ENCODE results near the gene CD209. TPM values are rescaled to one million over a fixed set of nuclear protein-coding genes. Genes with fewer than 3 reads are reported as not detected.

CD209 gene
- total and polyA plus RNA-seq, 2 experiments from 2014 or later: 0.35 TPM; not detected in 1

DNA sequence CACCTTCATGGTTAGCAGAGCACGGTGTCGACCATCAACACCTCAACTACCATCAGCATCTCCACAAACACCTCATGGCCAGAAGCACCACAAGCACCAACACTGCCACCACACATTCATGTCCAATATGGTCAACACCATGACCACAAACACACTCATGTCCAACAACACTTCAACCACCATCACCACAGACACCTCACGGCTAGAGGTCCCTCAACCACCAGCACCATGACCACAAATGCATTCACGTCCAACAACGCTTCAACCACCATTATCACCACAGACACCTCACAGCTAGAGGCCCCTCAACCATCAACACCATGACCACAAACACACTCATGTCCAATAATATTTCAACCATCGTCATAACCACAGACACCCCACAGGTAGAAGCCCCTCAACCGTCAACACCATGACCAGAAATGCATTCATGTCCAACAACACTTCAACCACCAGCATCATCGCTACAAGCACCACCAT, 56.5 kb downstream of the CD209 start:
- Histone ChIP-seq H3K4me2 (no peak overlapping the region), H2AFZ (no peak overlapping the region), H3K9me2 (ENCODE audit: insufficient read depth) (peaks cover 4% of the 10 kb centered on the region; the same call in 1 of the 2 replicates), H3K36me3 (ENCODE audit: insufficient read depth) (no peaks in the 10 kb centered on the region), H3K4me1 (ENCODE audit: insufficient read depth) (no peaks in the 10 kb centered on the region; the same call in 1 of the 2 replicates), H3K27me3 (ENCODE audit: insufficient read depth) (0 out of 2 replicates have a peak, but pooled peaks cover 2% of the 10 kb centered on the region), H3K79me2 (replicated peaks; ENCODE audit: insufficient read depth) (no peaks in the 10 kb centered on the region), H3F3A (replicated peaks; ENCODE audit: low read depth) (no peaks in the 10 kb centered on the region), H4K20me1 (replicated peaks; ENCODE audit: insufficient read depth) (no peaks in the 10 kb centered on the region), H3K27ac (ENCODE audit: low read depth) (no peak overlapping the region), H3K4me3 (no peak overlapping the region)
- Mint-ChIP-seq H3K27ac (no peak overlapping the region), H3K4me1 (no peaks in the 10 kb centered on the region; the same call in 2 of the 3 replicates), H3K9me3 (no peaks in the 10 kb centered on the region), H3K36me3 (ENCODE audit: low read depth) (peaks cover 3% of the 10 kb centered on the region; the same call in 1 of the 3 replicates), H3K27me3 (ENCODE audit: insufficient read depth, low read depth, poor library complexity) (peaks cover 11% of the 10 kb centered on the region), H3K4me3 (no peak overlapping the region)
- ATAC-seq (no peak), DNase-seq (ENCODE audit: low spot score) (no peak)
- TF ChIP-seq STAT1 (IDR thresholded peaks at IDR 0.05; ENCODE audit: unreplicated experiment): no peak
- no peak for TF ChIP-seq ZNF114 (CRISPR knock-in tag; IDR thresholded peaks at IDR 0.05)
- TF ChIP-seq, protein P1, sequence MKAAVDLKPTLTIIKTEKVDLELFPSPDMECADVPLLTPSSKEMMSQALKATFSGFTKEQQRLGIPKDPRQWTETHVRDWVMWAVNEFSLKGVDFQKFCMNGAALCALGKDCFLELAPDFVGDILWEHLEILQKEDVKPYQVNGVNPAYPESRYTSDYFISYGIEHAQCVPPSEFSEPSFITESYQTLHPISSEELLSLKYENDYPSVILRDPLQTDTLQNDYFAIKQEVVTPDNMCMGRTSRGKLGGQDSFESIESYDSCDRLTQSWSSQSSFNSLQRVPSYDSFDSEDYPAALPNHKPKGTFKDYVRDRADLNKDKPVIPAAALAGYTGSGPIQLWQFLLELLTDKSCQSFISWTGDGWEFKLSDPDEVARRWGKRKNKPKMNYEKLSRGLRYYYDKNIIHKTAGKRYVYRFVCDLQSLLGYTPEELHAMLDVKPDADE (IDR thresholded peaks at IDR 0.05): no peak
- no peak for TF ChIP-seq ZNF331 (CRISPR knock-in tag; IDR thresholded peaks at IDR 0.05; ENCODE audit: low read depth)
- TF ChIP-seq, protein P2, sequence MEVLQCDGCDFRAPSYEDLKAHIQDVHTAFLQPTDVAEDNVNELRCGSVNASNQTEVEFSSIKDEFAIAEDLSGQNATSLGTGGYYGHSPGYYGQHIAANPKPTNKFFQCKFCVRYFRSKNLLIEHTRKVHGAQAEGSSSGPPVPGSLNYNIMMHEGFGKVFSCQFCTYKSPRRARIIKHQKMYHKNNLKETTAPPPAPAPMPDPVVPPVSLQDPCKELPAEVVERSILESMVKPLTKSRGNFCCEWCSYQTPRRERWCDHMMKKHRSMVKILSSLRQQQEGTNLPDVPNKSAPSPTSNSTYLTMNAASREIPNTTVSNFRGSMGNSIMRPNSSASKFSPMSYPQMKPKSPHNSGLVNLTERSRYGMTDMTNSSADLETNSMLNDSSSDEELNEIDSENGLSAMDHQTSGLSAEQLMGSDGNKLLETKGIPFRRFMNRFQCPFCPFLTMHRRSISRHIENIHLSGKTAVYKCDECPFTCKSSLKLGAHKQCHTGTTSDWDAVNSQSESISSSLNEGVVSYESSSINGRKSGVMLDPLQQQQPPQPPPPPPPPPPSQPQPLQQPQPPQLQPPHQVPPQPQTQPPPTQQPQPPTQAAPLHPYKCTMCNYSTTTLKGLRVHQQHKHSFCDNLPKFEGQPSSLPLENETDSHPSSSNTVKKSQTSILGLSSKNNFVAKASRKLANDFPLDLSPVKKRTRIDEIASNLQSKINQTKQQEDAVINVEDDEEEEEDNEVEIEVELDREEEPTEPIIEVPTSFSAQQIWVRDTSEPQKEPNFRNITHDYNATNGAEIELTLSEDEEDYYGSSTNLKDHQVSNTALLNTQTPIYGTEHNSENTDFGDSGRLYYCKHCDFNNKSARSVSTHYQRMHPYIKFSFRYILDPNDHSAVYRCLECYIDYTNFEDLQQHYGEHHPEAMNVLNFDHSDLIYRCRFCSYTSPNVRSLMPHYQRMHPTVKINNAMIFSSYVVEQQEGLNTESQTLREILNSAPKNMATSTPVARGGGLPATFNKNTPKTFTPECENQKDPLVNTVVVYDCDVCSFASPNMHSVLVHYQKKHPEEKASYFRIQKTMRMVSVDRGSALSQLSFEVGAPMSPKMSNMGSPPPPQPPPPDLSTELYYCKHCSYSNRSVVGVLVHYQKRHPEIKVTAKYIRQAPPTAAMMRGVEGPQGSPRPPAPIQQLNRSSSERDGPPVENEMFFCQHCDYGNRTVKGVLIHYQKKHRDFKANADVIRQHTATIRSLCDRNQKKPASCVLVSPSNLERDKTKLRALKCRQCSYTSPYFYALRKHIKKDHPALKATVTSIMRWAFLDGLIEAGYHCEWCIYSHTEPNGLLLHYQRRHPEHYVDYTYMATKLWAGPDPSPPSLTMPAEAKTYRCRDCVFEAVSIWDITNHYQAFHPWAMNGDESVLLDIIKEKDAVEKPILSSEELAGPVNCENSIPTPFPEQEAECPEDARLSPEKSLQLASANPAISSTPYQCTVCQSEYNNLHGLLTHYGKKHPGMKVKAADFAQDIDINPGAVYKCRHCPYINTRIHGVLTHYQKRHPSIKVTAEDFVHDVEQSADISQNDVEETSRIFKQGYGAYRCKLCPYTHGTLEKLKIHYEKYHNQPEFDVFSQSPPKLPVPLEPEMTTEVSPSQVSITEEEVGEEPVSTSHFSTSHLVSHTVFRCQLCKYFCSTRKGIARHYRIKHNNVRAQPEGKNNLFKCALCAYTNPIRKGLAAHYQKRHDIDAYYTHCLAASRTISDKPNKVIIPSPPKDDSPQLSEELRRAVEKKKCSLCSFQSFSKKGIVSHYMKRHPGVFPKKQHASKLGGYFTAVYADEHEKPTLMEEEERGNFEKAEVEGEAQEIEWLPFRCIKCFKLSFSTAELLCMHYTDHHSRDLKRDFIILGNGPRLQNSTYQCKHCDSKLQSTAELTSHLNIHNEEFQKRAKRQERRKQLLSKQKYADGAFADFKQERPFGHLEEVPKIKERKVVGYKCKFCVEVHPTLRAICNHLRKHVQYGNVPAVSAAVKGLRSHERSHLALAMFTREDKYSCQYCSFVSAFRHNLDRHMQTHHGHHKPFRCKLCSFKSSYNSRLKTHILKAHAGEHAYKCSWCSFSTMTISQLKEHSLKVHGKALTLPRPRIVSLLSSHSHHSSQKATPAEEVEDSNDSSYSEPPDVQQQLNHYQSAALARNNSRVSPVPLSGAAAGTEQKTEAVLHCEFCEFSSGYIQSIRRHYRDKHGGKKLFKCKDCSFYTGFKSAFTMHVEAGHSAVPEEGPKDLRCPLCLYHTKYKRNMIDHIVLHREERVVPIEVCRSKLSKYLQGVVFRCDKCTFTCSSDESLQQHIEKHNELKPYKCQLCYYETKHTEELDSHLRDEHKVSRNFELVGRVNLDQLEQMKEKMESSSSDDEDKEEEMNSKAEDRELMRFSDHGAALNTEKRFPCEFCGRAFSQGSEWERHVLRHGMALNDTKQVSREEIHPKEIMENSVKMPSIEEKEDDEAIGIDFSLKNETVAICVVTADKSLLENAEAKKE (CRISPR knock-in tag; IDR thresholded peaks at IDR 0.05): no peak
- TF ChIP-seq NANOG (IDR thresholded peaks at IDR 0.05; ENCODE audit: borderline replicate concordance): no peak
- TF ChIP-seq, protein P3, sequence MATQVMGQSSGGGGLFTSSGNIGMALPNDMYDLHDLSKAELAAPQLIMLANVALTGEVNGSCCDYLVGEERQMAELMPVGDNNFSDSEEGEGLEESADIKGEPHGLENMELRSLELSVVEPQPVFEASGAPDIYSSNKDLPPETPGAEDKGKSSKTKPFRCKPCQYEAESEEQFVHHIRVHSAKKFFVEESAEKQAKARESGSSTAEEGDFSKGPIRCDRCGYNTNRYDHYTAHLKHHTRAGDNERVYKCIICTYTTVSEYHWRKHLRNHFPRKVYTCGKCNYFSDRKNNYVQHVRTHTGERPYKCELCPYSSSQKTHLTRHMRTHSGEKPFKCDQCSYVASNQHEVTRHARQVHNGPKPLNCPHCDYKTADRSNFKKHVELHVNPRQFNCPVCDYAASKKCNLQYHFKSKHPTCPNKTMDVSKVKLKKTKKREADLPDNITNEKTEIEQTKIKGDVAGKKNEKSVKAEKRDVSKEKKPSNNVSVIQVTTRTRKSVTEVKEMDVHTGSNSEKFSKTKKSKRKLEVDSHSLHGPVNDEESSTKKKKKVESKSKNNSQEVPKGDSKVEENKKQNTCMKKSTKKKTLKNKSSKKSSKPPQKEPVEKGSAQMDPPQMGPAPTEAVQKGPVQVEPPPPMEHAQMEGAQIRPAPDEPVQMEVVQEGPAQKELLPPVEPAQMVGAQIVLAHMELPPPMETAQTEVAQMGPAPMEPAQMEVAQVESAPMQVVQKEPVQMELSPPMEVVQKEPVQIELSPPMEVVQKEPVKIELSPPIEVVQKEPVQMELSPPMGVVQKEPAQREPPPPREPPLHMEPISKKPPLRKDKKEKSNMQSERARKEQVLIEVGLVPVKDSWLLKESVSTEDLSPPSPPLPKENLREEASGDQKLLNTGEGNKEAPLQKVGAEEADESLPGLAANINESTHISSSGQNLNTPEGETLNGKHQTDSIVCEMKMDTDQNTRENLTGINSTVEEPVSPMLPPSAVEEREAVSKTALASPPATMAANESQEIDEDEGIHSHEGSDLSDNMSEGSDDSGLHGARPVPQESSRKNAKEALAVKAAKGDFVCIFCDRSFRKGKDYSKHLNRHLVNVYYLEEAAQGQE (IDR thresholded peaks at IDR 0.05; ENCODE audit: unreplicated experiment): no peak
- TF ChIP-seq JUNB (IDR thresholded peaks at IDR 0.05; ENCODE audit: unreplicated experiment): no peak
- TF ChIP-seq CREB1 (CRISPR knock-in tag; IDR thresholded peaks at IDR 0.05; ENCODE audit: low read depth): no peak
- TF ChIP-seq, protein P4, sequence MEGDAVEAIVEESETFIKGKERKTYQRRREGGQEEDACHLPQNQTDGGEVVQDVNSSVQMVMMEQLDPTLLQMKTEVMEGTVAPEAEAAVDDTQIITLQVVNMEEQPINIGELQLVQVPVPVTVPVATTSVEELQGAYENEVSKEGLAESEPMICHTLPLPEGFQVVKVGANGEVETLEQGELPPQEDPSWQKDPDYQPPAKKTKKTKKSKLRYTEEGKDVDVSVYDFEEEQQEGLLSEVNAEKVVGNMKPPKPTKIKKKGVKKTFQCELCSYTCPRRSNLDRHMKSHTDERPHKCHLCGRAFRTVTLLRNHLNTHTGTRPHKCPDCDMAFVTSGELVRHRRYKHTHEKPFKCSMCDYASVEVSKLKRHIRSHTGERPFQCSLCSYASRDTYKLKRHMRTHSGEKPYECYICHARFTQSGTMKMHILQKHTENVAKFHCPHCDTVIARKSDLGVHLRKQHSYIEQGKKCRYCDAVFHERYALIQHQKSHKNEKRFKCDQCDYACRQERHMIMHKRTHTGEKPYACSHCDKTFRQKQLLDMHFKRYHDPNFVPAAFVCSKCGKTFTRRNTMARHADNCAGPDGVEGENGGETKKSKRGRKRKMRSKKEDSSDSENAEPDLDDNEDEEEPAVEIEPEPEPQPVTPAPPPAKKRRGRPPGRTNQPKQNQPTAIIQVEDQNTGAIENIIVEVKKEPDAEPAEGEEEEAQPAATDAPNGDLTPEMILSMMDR (conservative IDR thresholded peaks at IDR 0.05; ENCODE audit: low read depth in 2 of 2): no peak
- TF ChIP-seq EZH2phosphoT487 (IDR thresholded peaks at IDR 0.05; ENCODE audit: unreplicated experiment): no peak
- TF ChIP-seq POLR2AphosphoS5 (IDR thresholded peaks at IDR 0.05; ENCODE audit: low read depth): no peak
- TF ChIP-seq EZH2 (IDR thresholded peaks at IDR 0.05; ENCODE audit: low read depth, unreplicated experiment): no peak

Data from GM23338 (cell line).